Lung (tissue), 12 donors: ENCODE results near the gene NAA38. TPM values are rescaled to one million over a fixed set of nuclear protein-coding genes. Genes with fewer than 3 reads are reported as not detected.
A peak's percentile ranks its signal among the peaks of the same experiment; 100 is the strongest.

ENCODE experiments used
- ATAC-seq: fragments of 200-7000 bp; cut with Tn5 transposase; one replicate; pipeline ENCODE4 v1.9.1; 2020; ENCODE audit warnings: moderate number of reproducible peaks; ENCODE audit not compliant: insufficient read depth, low FRiP score
- DNase-seq, 3 donors: peaks; one replicate each; pipeline ENCODE4 v3.0.0-alpha.2; 2013 to 2017
- H3K27ac ChIP-seq, 2 donors: one replicate each; pipeline ENCODE4 v1.5.1; 2013; ENCODE audit warnings: mild to moderate bottlenecking in 2 of 2, moderate library complexity in 2 of 2, control low read depth in 1 of 2, inconsistent platforms in 1 of 2, low read depth in 1 of 2, low read length in 1 of 2
- H3K27me3 ChIP-seq, 3 donors: one replicate each; pipeline ENCODE4 v1.5.1; 2013; ENCODE audit warnings: low read length in 2 of 3; ENCODE audit not compliant: control insufficient read depth in 3 of 3, insufficient read depth in 3 of 3
- H3K36me3 ChIP-seq, 4 donors: one replicate each; pipeline ENCODE4 v1.5.1; 2013; ENCODE audit warnings: low read length in 4 of 4, mild to moderate bottlenecking in 1 of 4, moderate library complexity in 1 of 4; ENCODE audit not compliant: control insufficient read depth in 4 of 4, insufficient read depth in 4 of 4
- H3K4me1 ChIP-seq, 5 donors: one replicate each; pipeline ENCODE4 v1.5.1; 2013; ENCODE audit warnings: low read length in 5 of 5, mild to moderate bottlenecking in 2 of 5, moderate library complexity in 1 of 5; ENCODE audit not compliant: control insufficient read depth in 5 of 5, insufficient read depth in 5 of 5
- H3K4me3 ChIP-seq: one replicate; pipeline ENCODE4 v1.5.1; 2013; ENCODE audit warnings: mild to moderate bottlenecking, control low read depth, moderate library complexity
- H3K9ac ChIP-seq, 2 donors: one replicate each; pipeline ENCODE4 v1.5.1; 2013; ENCODE audit warnings: low read length in 2 of 2, control low read depth in 1 of 2; ENCODE audit not compliant: insufficient read depth in 1 of 2
- H3K9me3 ChIP-seq, 4 donors: one replicate each; pipeline ENCODE4 v1.5.1; 2013; ENCODE audit warnings: low read length in 3 of 4, mild to moderate bottlenecking in 1 of 4, moderate library complexity in 1 of 4; ENCODE audit not compliant: control insufficient read depth in 4 of 4, insufficient read depth in 3 of 4
- CTCF ChIP-seq: IDR thresholded peaks from 2 replicates; pipeline ENCODE4 v1.5.1; 2012; ENCODE audit warnings: mild to moderate bottlenecking; ENCODE audit errors: control extremely low read depth, extremely low read depth
- WGBS, 2 donors: extraction: QIAGEN DNeasy Blood & Tissue Kit; methylation state at CpG; one replicate each; pipeline ENCODE4 v1.1.7; 2013; 5-methylcytosine and 5-hydroxymethylcytosine counted together
- polyA plus RNA-seq, 2 donors: library from polyadenylated mRNA; stranded (reverse); fragments of 200-250 nt; gene quantifications; one replicate each; pipeline ENCODE4 v1.2.1, GENCODE V29; 2013
- total RNA-seq, 2 donors: library from RNA; depleted of rRNA in 1 of 2; stranded (reverse); fragments of >200 nt in 1 of 2; gene quantifications; one replicate each; pipeline ENCODE4 v1.2.1, GENCODE V29; 2014 to 2021
- donor health status: control.
- donor health status: control.
- donor health status: Bipolar disorder and iron deficiency.
- donor health status: healthy.
- donor health status: DM: yes; HTN: yes; CAD: no.

Gene NAA38
- total and polyA plus RNA-seq, 4 donors: 58.2 to 239 (median 102) TPM

GRCh38 chr17:7862692-7863437 is 5.5 kb upstream of the NAA38 start:
- Histone ChIP-seq H3K4me1 (peaks cover 0 to 18% (median 7%) of the 10 kb centered on the region in 5 donors), H3K36me3 (peaks cover 0 to 26% (median 6%) of the 10 kb centered on the region in 4 donors), H3K27ac (no peak overlapping the region), H3K4me3 (no peak overlapping the region), H3K9ac (no peak overlapping the region), H3K9me3 (no peaks in the 10 kb centered on the region), H3K27me3 (no peaks in the 10 kb centered on the region)
- 29 to 39% methylated on average over 3 of the region's 3 CpGs for WGBS, 2 donors
- DNase-seq (peak; percentile 65 to 81 (median 75)), ATAC-seq (no peak)
- peak; percentile 75 for TF ChIP-seq CTCF

- no peaks in the 10 kb centered on the region for H3K9me3 ChIP-seq
- WGBS, 2 donors: 89 to 90% methylated on average over 8 of the region's 8 CpGs
- H3K27ac ChIP-seq: peak overlapping the region in 1 of 2 donors; percentile 90
- H3K4me1 ChIP-seq: peaks cover 5 to 38% (median 7%) of the 10 kb centered on the region in 5 donors
- DNase-seq (no peak), ATAC-seq (no peak)
- no peak overlapping the region for H3K4me3 ChIP-seq
- H3K9ac ChIP-seq: peak overlapping the region in 1 of 2 donors; percentile 71
- H3K36me3 ChIP-seq: peaks cover 0 to 16% (median 3%) of the 10 kb centered on the region in 4 donors
- H3K27me3 ChIP-seq: no peaks in the 10 kb centered on the region
- TF ChIP-seq CTCF: no peak
These were observed 1.7 kb upstream of the NAA38 start for GRCh38 chr17:7859028-7859427.

- H3K36me3 ChIP-seq: peaks cover 0 to 16% (median 4%) of the 10 kb centered on the region in 4 donors
These were observed 1.1 kb upstream of the NAA38 start for GRCh38 chr17:7858522-7858810.

More at GRCh38 chr17:7858522-7858810, 1.1 kb upstream of the NAA38 start:
- no peaks in the 10 kb centered on the region for H3K27me3 ChIP-seq
- peaks cover 5 to 38% (median 7%) of the 10 kb centered on the region in 5 donors for H3K4me1 ChIP-seq
- peak overlapping the region; percentile 71 to 97 for H3K9ac ChIP-seq
- DNase-seq (peak; percentile 47 to 51 (median 50)), ATAC-seq (no peak)
- 37 to 44% methylated on average over 20 of the region's 20 CpGs for WGBS, 2 donors
- H3K27ac ChIP-seq: peak overlapping the region; percentile 87 to 90
- H3K4me3 ChIP-seq: peak overlapping the region; percentile 37
- no peaks in the 10 kb centered on the region for H3K9me3 ChIP-seq
- no peak for TF ChIP-seq CTCF
